Activated effector memory CD4-positive, alpha-beta T cell treated with anti-CD3 and anti-CD28 coated beads, Interleukin-2, amount 50 U/mL, for 16 hours (primary cell): ENCODE data around the gene MIGA1.
"Not testable (repeated sequence)": the region's sequence is repeated elsewhere in the genome, so short reads cannot be mapped to it uniquely, and the experiment has no call there.

Experiments used
- DNase-seq: peaks from one replicate; pipeline ENCODE4 v3.0.0-alpha.2; 2020

MIGA1 gene

GRCh38 chr1:77858725-77859124, 79.3 kb downstream of the MIGA1 start:
- no peak for DNase-seq

GRCh38 chr1:77859248-77859647, 79.8 kb downstream of the MIGA1 start:
- no peak for DNase-seq

GRCh38 chr1:77866296-77866695, 86.8 kb downstream of the MIGA1 start:
- DNase-seq: no peak

GRCh38 chr1:77872645-77873044, 93.2 kb downstream of the MIGA1 start:
- no peak for DNase-seq

DNA sequence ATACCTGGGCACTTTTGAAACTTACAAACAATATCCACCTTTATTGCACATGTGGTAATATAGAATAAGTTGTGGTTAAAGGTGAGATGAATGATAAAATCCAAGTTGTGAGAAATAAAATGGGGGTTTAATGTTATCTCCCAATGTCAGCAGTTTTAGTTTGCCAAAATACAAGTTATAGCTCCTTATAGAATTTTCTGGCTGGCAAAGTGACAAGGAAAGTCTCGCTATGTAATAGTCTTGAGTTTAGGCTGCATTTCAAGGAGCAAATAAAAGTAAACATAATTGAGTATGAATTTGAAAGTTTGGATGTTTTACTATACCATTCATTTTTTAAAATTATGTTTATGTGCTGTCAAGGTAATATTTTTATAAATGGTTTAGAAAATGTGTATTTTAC, 94.0 kb downstream of the MIGA1 start:
- DNase-seq: no peak

GRCh38 chr1:77874804-77875445, 95.5 kb downstream of the MIGA1 start:
- no peak for DNase-seq

DNA sequence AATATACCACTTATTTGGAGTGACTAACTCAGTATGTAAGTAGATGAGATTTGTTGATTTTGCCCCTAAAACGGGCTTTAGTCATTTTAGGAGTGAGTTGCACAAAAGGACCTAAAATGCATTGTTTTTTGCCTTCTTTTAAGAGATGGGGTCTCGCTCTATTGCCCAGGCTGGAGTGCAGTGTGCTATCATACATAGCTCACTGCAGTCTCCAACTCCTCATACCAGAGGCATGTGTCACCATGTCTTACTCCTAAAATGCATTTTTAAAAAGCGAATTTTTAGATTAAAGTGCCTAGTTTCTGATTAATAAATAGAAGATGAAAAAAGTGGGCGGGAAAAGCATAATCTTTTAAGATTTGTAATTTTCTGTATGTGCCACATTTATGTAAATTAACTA, 97.4 kb downstream of the MIGA1 start:
- no peak for DNase-seq

DNA sequence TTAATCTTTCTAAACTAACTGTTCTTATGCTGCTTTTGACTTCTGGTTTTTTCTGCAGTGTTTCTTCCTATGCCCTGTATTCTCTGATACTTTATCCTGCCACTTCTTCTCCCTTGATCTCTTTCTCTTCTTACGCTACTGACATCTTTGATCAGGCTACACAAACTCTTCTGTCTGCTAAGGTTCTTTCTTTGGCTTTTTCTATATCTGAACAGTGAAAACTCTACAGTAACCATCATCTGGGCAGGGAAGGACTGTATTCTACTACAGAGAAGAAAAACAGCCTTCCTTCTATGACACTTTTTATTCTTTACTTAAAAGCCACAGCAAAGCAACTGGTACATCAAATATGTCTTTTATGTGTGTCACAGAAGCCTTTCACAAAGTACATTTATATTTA, 101.6 kb downstream of the MIGA1 start:
- no peak for DNase-seq

- no peak for DNase-seq
Observed at GRCh38 chr1:77882411-77882810, 103.0 kb downstream of the MIGA1 start.

GRCh38 chr1:77888081-77888780, 108.8 kb downstream of the MIGA1 start, which contains the start of gene NEXN:
TSS of gene NEXN (plus strand) at chr1:77888624. CDS start at chr1:77916107, 27,483 bp downstream.
- DNase-seq: no peak

- DNase-seq: peak; percentile 63
Observed at GRCh38 chr1:77888781-77889642, 109.6 kb downstream of the MIGA1 start.

- DNase-seq: no peak
Observed at GRCh38 chr1:77889671-77890070, 110.2 kb downstream of the MIGA1 start.

- DNase-seq: no peak
Observed at GRCh38 chr1:77891200-77891599, 111.8 kb downstream of the MIGA1 start.

- DNase-seq: no peak
Observed at GRCh38 chr1:77899647-77900320, 120.3 kb downstream of the MIGA1 start.

DNA sequence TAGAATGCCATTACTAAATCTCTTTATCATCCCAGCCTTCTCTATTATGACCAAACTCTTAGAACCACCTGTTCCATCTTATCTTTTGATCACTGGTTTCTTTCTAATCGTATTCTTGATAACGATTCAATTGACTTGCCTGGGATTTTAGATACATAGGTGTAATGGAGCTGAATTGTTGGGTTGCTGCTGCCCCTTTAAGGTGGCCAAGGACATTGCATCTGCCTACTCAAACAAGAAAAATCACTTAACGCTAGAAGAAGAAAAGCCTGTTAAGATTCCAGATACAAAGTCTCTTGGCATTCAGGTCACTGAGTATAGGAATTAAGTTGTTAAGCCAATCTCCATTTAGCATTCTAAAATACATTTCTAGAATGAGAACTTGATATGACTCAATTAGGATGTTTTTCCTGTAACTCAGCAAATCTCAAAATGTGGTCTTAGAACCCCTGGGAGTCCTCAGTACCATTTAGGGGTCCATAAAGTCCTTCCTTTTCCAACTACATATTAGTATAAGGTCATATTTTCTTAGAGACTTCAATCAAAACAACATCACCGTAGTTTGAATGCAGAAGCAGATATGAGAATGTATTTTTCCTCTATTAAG, 121.3 kb downstream of the MIGA1 start:
- no peak for DNase-seq

GRCh38 chr1:77905603-77906002, 126.2 kb downstream of the MIGA1 start:
- DNase-seq: no peak

GRCh38 chr1:77906019-77906545, 126.6 kb downstream of the MIGA1 start:
- no peak for DNase-seq

GRCh38 chr1:77906624-77907023, 127.2 kb downstream of the MIGA1 start:
- no peak for DNase-seq

GRCh38 chr1:77910116-77910515, 130.7 kb downstream of the MIGA1 start:
- no peak for DNase-seq

DNA sequence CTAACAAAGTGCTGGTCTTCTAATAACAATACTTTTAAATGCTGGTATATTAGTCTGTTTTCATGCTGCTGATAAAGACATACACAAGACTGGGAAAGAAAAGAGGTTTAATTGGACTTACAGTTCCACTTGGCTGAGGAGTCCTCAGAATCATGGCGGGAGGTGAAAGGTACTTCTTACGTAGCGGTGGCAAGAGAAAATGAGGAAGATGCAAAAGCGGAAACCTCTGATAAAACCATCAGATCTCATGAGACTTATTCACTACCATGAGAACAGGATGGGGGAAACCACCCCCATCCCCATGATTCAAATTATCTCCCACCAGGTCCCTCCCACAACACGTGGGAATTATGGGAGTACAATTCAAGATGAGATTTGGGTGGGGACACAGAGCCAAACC, 139.5 kb downstream of the MIGA1 start:
- DNase-seq: not testable (repeated sequence)

DNA sequence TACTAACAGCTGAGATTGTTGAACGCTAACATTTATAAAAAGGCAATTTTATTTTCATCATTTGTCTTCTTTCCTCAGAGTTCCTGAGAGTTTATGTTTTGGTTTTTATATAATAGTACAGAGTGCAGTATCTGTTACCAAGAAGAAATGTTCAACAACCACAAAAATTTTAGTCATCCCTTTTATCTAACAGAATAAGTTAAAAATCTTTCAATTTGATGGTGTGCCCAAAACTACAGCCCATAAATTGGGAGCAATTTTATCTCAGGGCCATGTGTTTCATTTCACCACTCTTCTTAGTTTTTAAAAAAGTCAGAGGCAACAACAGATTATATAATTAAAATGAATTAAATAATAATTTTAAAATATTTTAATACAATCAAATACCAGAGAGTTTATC, 146.1 kb downstream of the MIGA1 start:
- no peak for DNase-seq

- no peak for DNase-seq
Observed at GRCh38 chr1:77925956-77926355, 146.5 kb downstream of the MIGA1 start.
